Neutrophil (primary cell): ENCODE measurements around the gene RPA3.

Source experiments
- H3K27ac ChIP-seq: fragments of 200-600 bp; sonication (generic); 2 replicates; pipeline ENCODE4 v1.5.1; 2016; ENCODE audit warnings: mild to moderate bottlenecking, moderate library complexity
- H3K27me3 ChIP-seq: fragments of 200-600 bp; sonication (generic); 2 replicates; pipeline ENCODE4 v1.6.0; 2016; ENCODE audit warnings: mild to moderate bottlenecking
- H3K36me3 ChIP-seq: fragments of 200-600 bp; sonication (generic); 2 replicates; pipeline ENCODE4 v1.5.1; 2017
- H3K4me1 ChIP-seq, 2 experiments: fragments of 200-600 bp in 1 of 2; sonication (generic) in 1 of 2; 1 replicate in 1 of 2; 2 replicates in 1 of 2; pipeline versions ENCODE4 v1.5.1 to v1.6.1; 2013 to 2016; ENCODE audit warnings: low read depth in 1 of 2, low read length in 1 of 2, mild to moderate bottlenecking in 1 of 2, moderate library complexity in 1 of 2; ENCODE audit not compliant: control insufficient read depth in 1 of 2, insufficient read depth in 1 of 2
- H3K4me3 ChIP-seq, 2 experiments: fragments of 200-600 bp in 1 of 2; sonication (generic) in 1 of 2; 1 replicate in 1 of 2; 2 replicates in 1 of 2; pipeline ENCODE4 v1.5.1; 2013 to 2016; ENCODE audit warnings: low read depth in 1 of 2, low read length in 1 of 2, mild to moderate bottlenecking in 1 of 2, moderate library complexity in 1 of 2
- H3K9me3 ChIP-seq: fragments of 200-600 bp; sonication (generic); 2 replicates; pipeline ENCODE4 v1.5.1; 2016
- CTCF ChIP-seq: fragments of 200-600 bp; sonication (generic); IDR thresholded peaks from 2 replicates; pipeline ENCODE4 v1.5.1; 2016; ENCODE audit warnings: antibody characterized with exemption

RPA3 gene

DNA sequence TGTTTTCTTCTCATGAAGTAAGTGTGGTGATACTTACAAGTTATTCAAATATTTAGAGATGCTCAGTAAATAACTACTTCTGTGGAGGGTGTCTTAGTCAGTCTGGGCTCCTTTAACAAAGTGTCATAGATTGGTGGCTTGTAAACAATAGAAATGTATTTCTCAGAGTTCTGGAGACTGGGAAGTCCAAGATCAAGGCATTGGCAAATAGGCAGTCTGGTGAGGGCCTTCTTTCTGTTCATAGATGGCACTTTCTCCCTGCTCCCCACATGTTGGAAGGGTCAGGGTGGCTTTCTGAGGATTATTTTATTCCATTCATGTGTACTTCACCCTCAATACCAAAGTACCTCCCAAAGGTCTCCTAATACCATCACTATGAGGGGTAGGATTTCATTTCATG is 18.4 kb downstream of the RPA3 start:
- Histone ChIP-seq H3K4me1 (no peaks in the 10 kb centered on the region), H3K27me3 (no peaks in the 10 kb centered on the region), H3K27ac (no peak overlapping the region), H3K36me3 (no peaks in the 10 kb centered on the region), H3K4me3 (no peak overlapping the region), H3K9me3 (no peaks in the 10 kb centered on the region)
- no peak for TF ChIP-seq CTCF

GRCh38 chr7:7699380-7699779 is 19.0 kb downstream of the RPA3 start:
- no peaks in the 10 kb centered on the region for H3K4me1 ChIP-seq
- H3K9me3 ChIP-seq: no peaks in the 10 kb centered on the region
- no peaks in the 10 kb centered on the region for H3K27me3 ChIP-seq
- no peaks in the 10 kb centered on the region for H3K36me3 ChIP-seq
- no peak overlapping the region for H3K27ac ChIP-seq
- no peak for TF ChIP-seq CTCF
- H3K4me3 ChIP-seq: no peak overlapping the region

- H3K9me3 ChIP-seq: no peaks in the 10 kb centered on the region
- no peaks in the 10 kb centered on the region for H3K27me3 ChIP-seq
- no peak overlapping the region for H3K27ac ChIP-seq
- no peak for TF ChIP-seq CTCF
- no peaks in the 10 kb centered on the region for H3K36me3 ChIP-seq
- no peak overlapping the region for H3K4me3 ChIP-seq
- H3K4me1 ChIP-seq: no peaks in the 10 kb centered on the region
Observed at GRCh38 chr7:7698930-7699329, 19.5 kb downstream of the RPA3 start.

GRCh38 chr7:7696458-7697119 is 21.8 kb downstream of the RPA3 start:
- no peak for TF ChIP-seq CTCF
- H3K36me3 ChIP-seq: no peaks in the 10 kb centered on the region

GRCh38 chr7:7695111-7695817 is 23.1 kb downstream of the RPA3 start:
- Histone ChIP-seq H3K4me3 (no peak overlapping the region), H3K27me3 (no peaks in the 10 kb centered on the region), H3K36me3 (no peaks in the 10 kb centered on the region), H3K4me1 (no peaks in the 10 kb centered on the region), H3K9me3 (no peaks in the 10 kb centered on the region), H3K27ac (no peak overlapping the region)
- TF ChIP-seq CTCF: no peak

More at GRCh38 chr7:7696458-7697119, 21.8 kb downstream of the RPA3 start:
- H3K4me3 ChIP-seq: no peak overlapping the region
- H3K9me3 ChIP-seq: no peaks in the 10 kb centered on the region
- no peaks in the 10 kb centered on the region for H3K27me3 ChIP-seq
- H3K4me1 ChIP-seq: no peaks in the 10 kb centered on the region
- no peak overlapping the region for H3K27ac ChIP-seq
